ENCODE results near the gene RPTOR. TPM values are rescaled to one million over a fixed set of nuclear protein-coding genes. Genes with fewer than 3 reads are reported as not detected.
A peak's percentile ranks its signal among the peaks of the same experiment; 100 is the strongest.

Gene RPTOR
- total RNA-seq, 1 experiment from 2014 or later = 25.1 TPM

DNA sequence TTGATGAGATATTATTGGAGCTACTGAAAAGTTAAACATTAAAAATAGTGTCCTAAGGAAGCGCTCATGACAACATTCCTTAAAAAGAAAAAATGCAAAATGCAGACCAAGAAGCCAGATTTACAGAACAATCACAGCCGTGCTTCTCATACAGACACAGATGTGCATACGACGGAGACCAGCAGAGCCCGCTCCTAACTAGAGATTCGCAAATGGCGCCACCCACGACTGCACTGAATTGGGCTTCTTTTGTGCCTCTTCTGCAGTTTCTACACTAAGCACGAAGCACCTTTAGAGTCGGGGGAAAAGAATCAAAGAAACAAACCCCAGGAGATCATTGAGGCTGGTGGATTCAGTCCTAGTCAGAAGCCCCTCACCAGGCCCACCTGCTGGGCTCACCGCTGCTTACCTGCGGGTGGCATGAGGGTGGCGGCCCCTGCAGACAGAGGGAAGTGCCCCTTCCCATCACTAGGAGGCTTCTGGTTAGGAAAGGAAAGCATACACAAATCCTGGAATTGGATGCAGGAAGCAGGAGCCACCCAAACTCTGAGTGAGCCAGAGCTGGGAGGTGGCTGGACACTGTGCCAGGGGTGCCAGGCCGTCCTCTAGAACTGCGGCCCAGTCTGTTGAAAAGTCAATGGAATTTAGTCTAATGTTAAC, 382.1 kb downstream of the RPTOR start:
- Histone ChIP-seq H3K23ac (ENCODE audit: insufficient read length, low read depth, low read length) (no peak overlapping the region), H3K18ac (ENCODE audit: insufficient read length, low read depth, low read length) (no peak overlapping the region), H3K4me1 (ENCODE audit: insufficient read depth, low read length) (no peaks in the 10 kb centered on the region), H3K56ac (ENCODE audit: insufficient read length, low read depth, low read length) (no peak overlapping the region), H2BK15ac (ENCODE audit: low read depth, low read length) (no peak overlapping the region), H2AFZ (ENCODE audit: low read length) (no peak overlapping the region), H3K9ac (ENCODE audit: extremely low read depth, insufficient read length, low read length) (no peak overlapping the region), H2AK5ac (ENCODE audit: insufficient read length, low read length) (no peak overlapping the region), H3T11ph (ENCODE audit: low read length) (no peak overlapping the region), H3K23me2 (ENCODE audit: insufficient read length, low read depth, low read length, poor library complexity, severe bottlenecking) (peaks cover 3% of the 10 kb centered on the region), H4K20me1 (ENCODE audit: control insufficient read depth, insufficient read depth, insufficient read length) (no peaks in the 10 kb centered on the region), H3K4ac (ENCODE audit: low read depth, low read length) (no peak overlapping the region), H3K27me3 (ENCODE audit: insufficient read depth, low read length) (no peaks in the 10 kb centered on the region; the same call in 1 of the 2 replicates), H2BK5ac (ENCODE audit: insufficient read length, low read length) (no peak overlapping the region), H3K14ac (ENCODE audit: insufficient read depth, low read length) (no peak overlapping the region), H4K8ac (replicated peaks; ENCODE audit: insufficient read length, low read depth, low read length) (no peak overlapping the region), H3K9me3 (ENCODE audit: control insufficient read depth, low read depth, low read length) (no peaks in the 10 kb centered on the region), H3K79me2 (ENCODE audit: insufficient read depth, low read length) (no peaks in the 10 kb centered on the region), H3K79me1 (ENCODE audit: insufficient read depth, low read depth, low read length, poor library complexity, severe bottlenecking) (no peaks in the 10 kb centered on the region), H4K5ac (ENCODE audit: insufficient read length, low read depth, low read length) (no peak overlapping the region), H2BK120ac (ENCODE audit: low read depth, low read length, poor library complexity, severe bottlenecking) (no peak overlapping the region), H3K27ac (ENCODE audit: insufficient read length, low read depth, low read length) (no peak overlapping the region), H4K91ac (ENCODE audit: insufficient read length, low read depth, low read length) (no peak overlapping the region), H3K4me2 (ENCODE audit: insufficient read depth, insufficient read length, low read length) (no peak overlapping the region), H2BK20ac (ENCODE audit: low read depth, low read length, poor library complexity, severe bottlenecking) (no peak overlapping the region), H2BK12ac (ENCODE audit: insufficient read length, low read depth, low read length) (no peak overlapping the region)
- Mint-ChIP-seq H3K4me1 (peaks cover 24 to 26% of the 10 kb centered on the region in 2 experiments), H3K36me3 (ENCODE audit: insufficient read depth in 1 of 3, low read depth in 3 of 3) (peaks cover 0 to 20% (median 11%) of the 10 kb centered on the region in 3 experiments), H3K27ac (no peak overlapping the region), H3K4me3 (no peak overlapping the region), H3K27me3 (ENCODE audit: low read depth) (peaks cover 83% of the 10 kb centered on the region), H3K9me3 (no peaks in the 10 kb centered on the region)
- WGBS (ENCODE audit: extremely low coverage, insufficient read length, low lambda C conversion rate) = no CpG with 5 or more reads among the region's 15 CpGs
- TF ChIP-seq CTCF (conservative IDR thresholded peaks at IDR 0.05) = peak; percentile 30; the same call in 1 of the 3 replicates
- DNase-seq = no peak

All from H9 (cell line).